HepG2 (cell line): ENCODE measurements around the gene DENND2D. TPM values are rescaled to one million over a fixed set of nuclear protein-coding genes. Genes with fewer than 3 reads are reported as not detected.

ENCODE experiments used
- ADNP ChIP-seq: sonication (generic); formaldehyde crosslinking; IDR thresholded peaks from 2 replicates; pipeline ENCODE4 v1.4.0; 2020; ENCODE audit warnings: missing genetic modification reagents
- CEBPB ChIP-seq: IDR thresholded peaks from 2 replicates; pipeline ENCODE4 v1.6.1; 2011; ENCODE audit warnings: low read depth, low read length, improper control_type of control experiment, borderline replicate concordance
- CENPX ChIP-seq: sonication (generic); formaldehyde crosslinking; IDR thresholded peaks from 2 replicates; pipeline ENCODE4 v1.9.0; 2021; ENCODE audit warnings: mild to moderate bottlenecking, missing genetic modification reagents, moderate library complexity
- CSRNP1 ChIP-seq: sonication (generic); formaldehyde crosslinking; IDR thresholded peaks from 2 replicates; pipeline ENCODE4 v1.8.1; 2023; ENCODE audit warnings: mild to moderate bottlenecking, missing genetic modification reagents
- JARID2 ChIP-seq: sonication (generic); formaldehyde crosslinking; IDR thresholded peaks from 2 replicates; pipeline ENCODE4 v1.8.1; 2023; ENCODE audit warnings: missing genetic modification reagents, inconsistent platforms; ENCODE audit not compliant: insufficient replicate concordance
- MNT ChIP-seq: fragments of 450-650 bp; IDR thresholded peaks from 2 replicates; pipeline ENCODE4 v1.6.1; 2016
- NFKB2 ChIP-seq: sonication (generic); formaldehyde crosslinking; IDR thresholded peaks from 2 replicates; pipeline ENCODE4 v1.4.0; 2020; ENCODE audit warnings: missing genetic modification reagents, borderline replicate concordance
- PITX1 ChIP-seq: sonication (generic); formaldehyde crosslinking; IDR thresholded peaks from 2 replicates; pipeline ENCODE4 v1.5.1; 2020; ENCODE audit warnings: mild to moderate bottlenecking, missing genetic modification reagents
- RCOR2 ChIP-seq: IDR thresholded peaks from 2 replicates; pipeline ENCODE4 v1.6.1; 2016; ENCODE audit warnings: missing biosample characterization, missing genetic modification reagents
- SRSF1 ChIP-seq: fragments of 200-400 bp; formaldehyde crosslinking; optimal IDR thresholded peaks from 2 replicates; pipeline ENCODE3; 2017; ENCODE audit warnings: mild to moderate bottlenecking, low read depth, low read length, moderate library complexity
- ZBTB37 ChIP-seq: sonication (generic); formaldehyde crosslinking; IDR thresholded peaks from 2 replicates; pipeline ENCODE4 v1.4.0; 2020; ENCODE audit warnings: mild to moderate bottlenecking, missing genetic modification reagents
- ZFX ChIP-seq: sonication (generic); formaldehyde crosslinking; IDR thresholded peaks from 2 replicates; pipeline ENCODE4 v1.4.0; 2020; ENCODE audit warnings: mild to moderate bottlenecking, low read depth, missing genetic modification reagents, moderate library complexity
- ZNF138 ChIP-seq: sonication (generic); formaldehyde crosslinking; IDR thresholded peaks from 2 replicates; pipeline ENCODE4 v1.5.0; 2020; ENCODE audit warnings: mild to moderate bottlenecking, low read depth, missing genetic modification reagents
- ZNF543 ChIP-seq: sonication (generic); formaldehyde crosslinking; IDR thresholded peaks from 2 replicates; pipeline ENCODE4 v1.4.0; 2020; ENCODE audit warnings: mild to moderate bottlenecking, missing genetic modification reagents
- ZNF567 ChIP-seq: sonication (generic); formaldehyde crosslinking; IDR thresholded peaks from 2 replicates; pipeline ENCODE4 v1.8.1; 2023; ENCODE audit warnings: mild to moderate bottlenecking, missing genetic modification reagents, borderline replicate concordance
- ZNF614 ChIP-seq: IDR thresholded peaks from 2 replicates; pipeline ENCODE4 v1.6.1; 2018; ENCODE audit warnings: missing biosample characterization, missing genetic modification reagents, inconsistent platforms, borderline replicate concordance
- ZNF782 ChIP-seq: sonication (generic); formaldehyde crosslinking; IDR thresholded peaks from 2 replicates; pipeline ENCODE4 v1.4.0; 2020; ENCODE audit warnings: missing genetic modification reagents, mild to moderate bottlenecking, borderline replicate concordance
- ZNF790 ChIP-seq: sonication (generic); formaldehyde crosslinking; IDR thresholded peaks from 2 replicates; pipeline ENCODE4 v1.8.0; 2022; ENCODE audit warnings: missing genetic modification reagents, mild to moderate bottlenecking, borderline replicate concordance
- ZSCAN20 ChIP-seq: sonication (generic); formaldehyde crosslinking; IDR thresholded peaks from 2 replicates; pipeline ENCODE4 v1.4.0; 2020; ENCODE audit warnings: missing genetic modification reagents, mild to moderate bottlenecking, borderline replicate concordance
- polyA plus RNA-seq, 8 experiments: library from polyadenylated mRNA; depleted of rRNA in 3 of 8; stranded (reverse) in 7 of 8; unstranded in 1 of 8; fragments of >200 nt; fragmentation: Illumina TruSeq in 4 of 8; extraction: Trizol in 4 of 8; gene quantifications; 2 replicates each; pipeline versions ENCODE4 v1.2.1 to v1.2.3, GENCODE V29; 2011 to 2016; ENCODE audit warnings: low read depth in 4 of 8, missing spikeins in 1 of 8, mixed read lengths in 1 of 8; ENCODE audit not compliant: insufficient read depth in 1 of 8
- total RNA-seq, 5 experiments: library from RNA; depleted of rRNA; stranded (reverse); fragments of >200 nt; fragmentation: Illumina TruSeq; extraction: Trizol; gene quantifications; 2 replicates each; pipeline ENCODE4 v1.2.3, GENCODE V29; 2016; ENCODE audit warnings: low read depth in 1 of 5
- TF ChIP-seq, protein P1 (sequence below), 2 experiments: sonication (generic) in 1 of 2; formaldehyde crosslinking in 1 of 2; IDR thresholded peaks; 2 replicates each; pipeline versions ENCODE4 v1.4.0 to v1.6.1; 2016 to 2020; ENCODE audit warnings: borderline replicate concordance in 1 of 2, low read depth in 1 of 2, mild to moderate bottlenecking in 1 of 2, missing genetic modification reagents in 1 of 2

The DENND2D gene
- total and polyA plus RNA-seq, 2 of the 13 experiments (the other 11 are each of a cell fraction or from before 2014, with no cell fraction given): 0.04 TPM; not detected in 1

- TF ChIP-seq ZNF138 (CRISPR knock-in tag): no peak
- no peak for TF ChIP-seq RCOR2
- no peak for TF ChIP-seq SRSF1
- TF ChIP-seq ADNP (CRISPR knock-in tag): no peak
- no peak for TF ChIP-seq PITX1
- no peak for TF ChIP-seq ZNF782 (CRISPR knock-in tag)
- no peak for TF ChIP-seq NFKB2 (CRISPR knock-in tag)
- no peak for TF ChIP-seq ZNF614 (CRISPR knock-in tag)
- TF ChIP-seq, protein P1, sequence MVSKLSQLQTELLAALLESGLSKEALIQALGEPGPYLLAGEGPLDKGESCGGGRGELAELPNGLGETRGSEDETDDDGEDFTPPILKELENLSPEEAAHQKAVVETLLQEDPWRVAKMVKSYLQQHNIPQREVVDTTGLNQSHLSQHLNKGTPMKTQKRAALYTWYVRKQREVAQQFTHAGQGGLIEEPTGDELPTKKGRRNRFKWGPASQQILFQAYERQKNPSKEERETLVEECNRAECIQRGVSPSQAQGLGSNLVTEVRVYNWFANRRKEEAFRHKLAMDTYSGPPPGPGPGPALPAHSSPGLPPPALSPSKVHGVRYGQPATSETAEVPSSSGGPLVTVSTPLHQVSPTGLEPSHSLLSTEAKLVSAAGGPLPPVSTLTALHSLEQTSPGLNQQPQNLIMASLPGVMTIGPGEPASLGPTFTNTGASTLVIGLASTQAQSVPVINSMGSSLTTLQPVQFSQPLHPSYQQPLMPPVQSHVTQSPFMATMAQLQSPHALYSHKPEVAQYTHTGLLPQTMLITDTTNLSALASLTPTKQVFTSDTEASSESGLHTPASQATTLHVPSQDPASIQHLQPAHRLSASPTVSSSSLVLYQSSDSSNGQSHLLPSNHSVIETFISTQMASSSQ (IDR thresholded peaks at IDR 0.05; ENCODE audit: low read depth): no peak
- TF ChIP-seq, protein P1 (CRISPR knock-in tag; IDR thresholded peaks at IDR 0.05; ENCODE audit: borderline replicate concordance): no peak
- TF ChIP-seq ZNF543 (CRISPR knock-in tag): no peak
- no peak for TF ChIP-seq ZSCAN20 (CRISPR knock-in tag)
- TF ChIP-seq JARID2: no peak
- TF ChIP-seq ZFX: peak; percentile 13; the same call in 1 of the 2 replicates
- TF ChIP-seq ZBTB37 (CRISPR knock-in tag): no peak
- no peak for TF ChIP-seq CSRNP1
- TF ChIP-seq MNT: no peak
- no peak for TF ChIP-seq CEBPB
- no peak for TF ChIP-seq CENPX
- no peak for TF ChIP-seq ZNF567 (CRISPR knock-in tag)
- no peak for TF ChIP-seq ZNF790 (CRISPR knock-in tag)
Measured at GRCh38 chr1:111222308-111223125, 22.1 kb upstream of the DENND2D start (continued).
